HEK293T (cell line): ENCODE results near the gene CBFA2T2.

Experiments
- ELF4 ChIP-seq: fragments of 450-650 bp; IDR thresholded peaks from 2 replicates; pipeline ENCODE4 v1.6.1; 2017; ENCODE audit warnings: antibody characterized with exemption
- FOXA1 ChIP-seq: fragments of 450-650 bp; IDR thresholded peaks from 2 replicates; pipeline ENCODE4 v1.6.1; 2016; ENCODE audit warnings: mild to moderate bottlenecking
- FOXK2 ChIP-seq: fragments of 450-650 bp; IDR thresholded peaks from 2 replicates; pipeline ENCODE4 v1.6.1; 2016; ENCODE audit warnings: mild to moderate bottlenecking
- L3MBTL2 ChIP-seq: fragments of 450-650 bp; conservative IDR thresholded peaks from 2 replicates; pipeline ENCODE4 v1.6.1; 2016; ENCODE audit warnings: mild to moderate bottlenecking
- NFRKB ChIP-seq: fragments of 450-650 bp; IDR thresholded peaks from 2 replicates; pipeline ENCODE4 v1.6.1; 2016; ENCODE audit warnings: mild to moderate bottlenecking, moderate library complexity
- PKNOX1 ChIP-seq: fragments of 450-650 bp; IDR thresholded peaks from 2 replicates; pipeline ENCODE4 v1.6.1; 2016
- SP1 ChIP-seq: fragments of 450-650 bp; IDR thresholded peaks from 2 replicates; pipeline ENCODE4 v1.6.1; 2017
- SUZ12 ChIP-seq: fragments of 450-650 bp; IDR thresholded peaks from 2 replicates; pipeline ENCODE4 v1.6.1; 2016; ENCODE audit warnings: mild to moderate bottlenecking
- TARDBP ChIP-seq: fragments of 450-650 bp; IDR thresholded peaks from 2 replicates; pipeline ENCODE4 v1.6.1; 2016

GRCh38 chr20:33576432-33577125, 86.7 kb downstream of the CBFA2T2 start:
- TF ChIP-seq SP1 (no peak), TARDBP (no peak), L3MBTL2 (no peak), FOXK2 (no peak), PKNOX1 (no peak), NFRKB (no peak), ELF4 (no peak), SUZ12 (no peak), FOXA1 (no peak)
